ENCODE measurements around the gene NYAP2.

NYAP2 gene

GRCh38 chr2:225616848-225617247, 217.3 kb downstream of the NYAP2 start:
- no peak for DNase-seq (ENCODE audit: low spot score)
- no peak for FAIRE-seq

DNA sequence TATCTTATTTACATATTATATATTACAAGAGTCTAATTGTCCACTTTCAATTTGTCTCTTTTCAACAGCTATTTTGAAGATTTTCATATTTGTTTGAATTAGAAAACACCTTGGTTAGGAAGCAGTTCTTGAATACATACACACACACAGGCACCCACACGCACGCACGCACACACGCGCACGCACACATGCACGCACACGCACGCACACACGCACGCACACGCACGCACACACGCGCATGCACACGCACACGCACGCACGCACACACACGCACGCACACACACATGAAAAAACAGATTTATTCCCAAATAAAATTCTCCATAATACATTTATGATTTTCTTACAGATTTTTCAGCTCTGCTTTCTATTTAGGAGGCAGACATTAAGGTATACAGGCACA, 220.7 kb downstream of the NYAP2 start:
- no peak for FAIRE-seq

GRCh38 chr2:225630824-225631533, 231.5 kb downstream of the NYAP2 start:
- DNase-seq (ENCODE audit: low spot score) (no peak), FAIRE-seq (no peak)

More for the DNA sequence above, 220.7 kb downstream of the NYAP2 start:
- no peak for DNase-seq (ENCODE audit: low spot score)

GRCh38 chr2:225632351-225632750, 232.8 kb downstream of the NYAP2 start:
- FAIRE-seq (no peak), DNase-seq (ENCODE audit: low spot score) (no peak)

- FAIRE-seq, result no peak
Measured at GRCh38 chr2:225636558-225636957, 237.0 kb downstream of the NYAP2 start.

GRCh38 chr2:225637259-225637658, 237.7 kb downstream of the NYAP2 start:
- no peak for FAIRE-seq
- DNase-seq (ENCODE audit: low spot score), result no peak

More at GRCh38 chr2:225636558-225636957, 237.0 kb downstream of the NYAP2 start:
- no peak for DNase-seq (ENCODE audit: low spot score)

GRCh38 chr2:225640550-225640949, 241.0 kb downstream of the NYAP2 start:
- DNase-seq (ENCODE audit: low spot score) (no peak), FAIRE-seq (no peak)

- DNase-seq (ENCODE audit: low spot score), result no peak
Measured at GRCh38 chr2:225649274-225649673, 249.8 kb downstream of the NYAP2 start.

GRCh38 chr2:225650041-225650440, 250.5 kb downstream of the NYAP2 start:
- FAIRE-seq (no peak), DNase-seq (ENCODE audit: low spot score) (no peak)

More at GRCh38 chr2:225649274-225649673, 249.8 kb downstream of the NYAP2 start:
- FAIRE-seq, result no peak

DNA sequence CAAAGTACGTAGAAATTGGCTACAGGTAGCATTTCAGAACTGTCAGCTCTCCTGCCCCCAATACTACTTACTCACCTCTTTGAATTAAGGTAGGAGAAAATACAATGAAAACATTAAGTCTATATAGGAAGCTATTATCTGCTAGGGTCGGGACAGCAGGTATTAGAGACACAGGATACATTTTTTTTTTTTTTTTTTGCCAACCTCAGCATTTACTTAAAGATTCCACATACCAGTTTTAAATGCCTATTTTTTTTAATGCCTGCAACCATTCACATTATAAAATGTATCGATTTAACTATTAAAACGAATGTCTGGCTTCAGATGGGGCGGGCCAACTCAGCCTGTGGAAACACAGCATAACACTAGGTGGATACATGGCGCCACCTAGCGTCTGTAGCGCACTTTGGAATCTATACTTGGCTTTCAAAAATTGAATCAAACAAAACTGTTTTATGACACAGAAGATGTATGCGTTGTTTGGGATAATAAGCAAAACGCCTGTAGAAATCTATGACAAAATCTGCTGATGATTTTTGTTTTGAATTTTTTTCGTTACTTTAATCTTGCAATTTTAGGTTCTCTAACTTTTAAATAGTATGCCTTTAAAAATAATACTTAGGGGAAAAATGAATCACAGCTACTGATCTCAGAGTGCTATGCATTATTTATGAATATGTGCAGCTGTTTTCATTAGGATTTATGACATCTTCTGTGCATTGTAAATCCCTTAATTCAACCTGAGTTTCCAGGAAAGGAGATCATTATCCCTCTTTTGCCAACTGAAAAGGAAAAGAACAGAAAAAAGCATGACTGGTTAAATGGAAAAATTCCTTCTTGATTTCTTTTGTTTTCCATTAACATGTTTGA, 261.0 kb downstream of the NYAP2 start:
- FAIRE-seq, result peak; percentile 70
- peak; percentile 36 for DNase-seq (ENCODE audit: low spot score)

DNA sequence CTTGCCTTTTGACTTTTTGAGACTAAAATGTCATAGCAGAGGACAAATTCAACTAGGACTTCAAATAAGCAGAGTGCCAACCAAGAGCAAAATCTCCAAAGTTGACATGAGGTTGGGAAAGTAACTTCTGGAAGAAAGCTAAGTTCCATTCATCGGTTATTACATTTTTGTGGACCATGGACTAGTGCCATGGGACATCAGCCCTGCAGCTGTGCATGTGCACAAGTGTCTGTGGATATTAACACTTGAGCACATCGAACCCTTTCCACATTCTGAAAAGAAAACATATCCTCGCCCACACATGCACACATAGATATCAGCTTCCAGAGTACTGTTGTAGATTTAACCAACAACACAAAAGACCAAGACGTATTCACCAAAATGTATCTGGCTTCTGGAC, 262.6 kb downstream of the NYAP2 start:
- DNase-seq (ENCODE audit: low spot score), result no peak
- no peak for FAIRE-seq

DNA sequence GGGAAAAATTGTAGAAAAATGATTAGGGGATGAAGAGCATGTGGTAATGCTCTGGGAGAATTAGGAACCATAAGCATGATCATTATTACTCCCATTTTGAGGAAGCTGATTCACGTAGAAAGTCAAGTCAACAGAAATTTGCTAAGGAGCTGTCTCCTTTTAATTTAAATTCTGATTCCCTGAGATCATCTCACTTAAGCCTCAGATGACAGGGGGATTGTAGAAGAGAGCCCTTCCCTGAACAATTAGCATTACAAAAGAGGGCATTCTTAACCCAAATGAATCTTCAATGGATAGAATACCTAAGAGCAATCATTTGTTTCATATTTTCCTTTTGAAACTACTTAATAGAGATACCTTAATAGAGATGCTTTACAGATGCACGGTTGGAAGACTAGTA, 267.9 kb downstream of the NYAP2 start:
- DNase-seq (ENCODE audit: low spot score) (no peak), FAIRE-seq (no peak)

- DNase-seq (ENCODE audit: low spot score) (peak; percentile 53), FAIRE-seq (peak; percentile 76)
Measured at GRCh38 chr2:225668606-225669266, 269.2 kb downstream of the NYAP2 start.

DNA sequence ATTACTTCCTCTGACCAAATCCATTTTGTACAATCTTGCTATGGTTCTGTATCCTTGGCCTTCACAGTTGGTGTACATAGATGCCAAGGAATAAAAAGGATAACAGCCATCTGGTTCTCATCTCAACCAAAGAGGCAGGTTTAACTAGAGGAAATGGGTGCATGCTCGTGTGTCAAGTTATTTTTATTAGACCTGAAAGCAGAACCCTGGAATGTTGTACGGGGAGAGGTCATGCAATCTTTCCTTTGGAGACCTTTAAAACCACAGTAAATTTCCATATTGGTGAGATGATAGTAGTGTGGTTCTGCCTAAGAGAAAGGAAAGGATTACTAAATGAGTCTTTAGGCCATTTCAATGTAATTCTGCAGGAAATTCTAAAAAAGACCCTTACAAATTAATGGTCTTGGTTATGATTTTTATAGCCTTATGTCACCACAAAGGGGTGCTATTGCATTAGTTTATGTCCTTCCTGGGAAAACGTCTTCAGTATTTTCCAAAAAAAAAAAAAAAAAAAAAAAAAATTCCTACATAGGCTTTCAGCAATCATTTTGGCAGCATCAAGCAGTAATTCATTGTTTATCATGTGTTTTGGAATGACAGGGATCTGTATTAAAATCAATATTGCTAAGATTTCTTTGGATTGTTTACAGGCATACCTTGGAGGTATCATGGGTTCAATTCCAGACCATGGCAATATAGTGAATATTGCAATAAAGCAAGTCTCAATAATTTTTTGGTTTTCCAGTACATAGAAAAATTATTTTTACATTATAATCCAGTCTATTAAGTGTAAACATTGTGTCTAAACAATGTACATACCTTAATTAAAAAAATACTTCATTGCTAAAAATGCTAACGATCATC, 270.8 kb downstream of the NYAP2 start:
- FAIRE-seq, result peak; percentile 59
- DNase-seq (ENCODE audit: low spot score), result peak; percentile 12

DNA sequence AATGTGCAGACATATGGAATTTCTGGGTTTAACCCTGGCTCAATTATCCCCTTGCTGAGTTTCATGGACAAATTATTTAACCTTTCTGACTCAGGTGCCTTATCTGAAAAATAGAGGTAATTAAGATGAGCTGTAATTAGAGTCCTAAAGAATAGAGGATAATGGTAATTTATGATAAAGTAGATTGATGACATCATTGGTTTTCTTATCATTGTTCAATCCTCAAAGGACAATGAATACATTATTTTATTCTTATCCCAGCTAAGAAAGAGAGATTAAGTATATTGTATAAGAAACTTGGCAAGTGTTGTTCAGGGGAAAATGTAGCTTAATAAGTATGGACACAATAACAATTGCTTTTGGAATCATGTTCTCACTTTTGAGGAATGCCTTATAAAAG, 279.3 kb downstream of the NYAP2 start:
- FAIRE-seq (no peak), DNase-seq (ENCODE audit: low spot score) (no peak)

GRCh38 chr2:225683258-225683657, 283.7 kb downstream of the NYAP2 start:
- no peak for FAIRE-seq
- DNase-seq (ENCODE audit: low spot score), result no peak

DNA sequence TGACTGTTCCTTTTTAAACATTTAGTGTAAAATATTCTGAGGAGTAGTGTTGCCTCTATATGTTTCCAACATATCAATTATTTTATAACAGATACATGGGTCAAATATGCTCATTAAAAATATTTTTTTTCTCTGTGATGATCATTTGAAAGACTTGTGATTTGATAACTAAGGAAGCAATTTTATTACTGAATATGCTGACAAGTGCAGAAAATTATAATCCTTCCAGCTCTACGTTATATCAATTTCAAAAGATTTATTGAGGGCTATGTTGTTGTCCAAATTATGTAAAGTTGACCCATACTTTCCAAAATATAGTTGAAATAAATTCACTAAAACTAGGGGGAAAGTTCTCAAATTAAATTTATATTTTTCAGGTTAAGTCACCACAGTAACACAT, 290.6 kb downstream of the NYAP2 start:
- DNase-seq (ENCODE audit: low spot score), result no peak
- FAIRE-seq, result no peak

DNA sequence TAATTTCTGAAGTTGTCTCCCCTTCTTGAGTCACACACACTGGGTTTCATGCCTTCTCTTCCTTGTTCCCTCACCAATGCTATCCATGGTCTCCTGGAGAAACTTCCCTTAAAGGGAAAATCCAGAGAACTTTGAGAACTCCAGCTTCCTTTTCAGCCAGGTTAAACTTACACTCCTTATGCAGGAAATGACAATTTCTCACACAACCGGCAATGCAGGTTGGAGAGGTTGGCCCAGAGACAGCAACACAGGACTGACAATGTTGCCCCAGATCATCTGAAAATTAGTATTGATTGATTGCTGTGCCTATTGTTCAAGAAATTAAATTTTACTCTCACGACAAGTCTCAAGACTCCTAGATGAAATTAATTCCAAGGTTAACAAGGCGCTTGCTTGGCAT, 292.2 kb downstream of the NYAP2 start:
- no peak for DNase-seq (ENCODE audit: low spot score)
- FAIRE-seq, result no peak

- FAIRE-seq, result no peak
- no peak for DNase-seq (ENCODE audit: low spot score)
Measured at GRCh38 chr2:225693259-225693658, 293.7 kb downstream of the NYAP2 start.

- DNase-seq (ENCODE audit: low spot score) (no peak), FAIRE-seq (no peak)
Measured at GRCh38 chr2:225694664-225695063, 295.2 kb downstream of the NYAP2 start.

DNA sequence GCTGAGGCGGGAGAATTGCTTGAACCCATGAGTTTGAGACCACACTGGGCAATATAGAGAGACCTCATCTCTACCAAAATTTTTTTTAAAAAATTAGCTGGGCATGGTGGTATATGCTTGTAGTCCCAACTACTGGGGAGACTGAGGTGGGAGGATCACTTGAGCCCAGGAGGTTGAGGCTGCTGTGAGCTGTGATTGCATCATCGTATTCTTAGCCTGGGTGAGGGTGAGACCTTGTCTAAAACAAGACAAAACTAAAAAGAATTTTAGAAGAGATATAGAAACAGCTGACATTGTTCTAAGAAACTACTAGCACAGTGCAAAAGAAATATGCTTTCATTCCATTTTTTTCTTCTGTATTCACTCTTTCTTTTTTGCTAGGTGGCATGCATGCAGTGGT, 298.4 kb downstream of the NYAP2 start:
- FAIRE-seq, result no peak

More for the DNA sequence above, 298.4 kb downstream of the NYAP2 start:
- no peak for DNase-seq (ENCODE audit: low spot score)

All from RCC 7860 (cell line).